GM23248 (cell line): ENCODE measurements around the gene ENPP6.

ENCODE experiments used
- EZH2 ChIP-seq: fragments of 200-600 bp; sonication (generic); IDR thresholded peaks from 2 replicates; pipeline ENCODE4 v1.6.1; 2018; ENCODE audit warnings: antibody characterized with exemption, mild to moderate bottlenecking; ENCODE audit not compliant: insufficient read depth, poor library complexity, severe bottlenecking
- EZH2phosphoT487 ChIP-seq: fragments of 200-600 bp; sonication (generic); IDR thresholded peaks from 2 replicates; pipeline ENCODE4 v1.6.1; 2018; ENCODE audit warnings: antibody characterized with exemption, moderate library complexity, mild to moderate bottlenecking, low read depth; ENCODE audit not compliant: insufficient read depth

- no peak for TF ChIP-seq EZH2
- no peak for TF ChIP-seq EZH2phosphoT487
Measured at GRCh38 chr4:184171011-184171410, 46.7 kb downstream of the ENPP6 start.
